HG02943 (cell line): Measurements from ENCODE around the gene TOB2.
"Not testable (repeated sequence)": the region's sequence is repeated elsewhere in the genome, so short reads cannot be mapped to it uniquely, and the experiment has no call there.

Experiments used
- ATAC-seq: cut with Tn5 transposase; IDR thresholded peaks from one replicate; pipeline ENCODE4 v1.9.1; 2021; ENCODE audit warnings: mild to moderate bottlenecking, low read depth, moderate library complexity; ENCODE audit not compliant: unreplicated experiment

Gene TOB2

DNA sequence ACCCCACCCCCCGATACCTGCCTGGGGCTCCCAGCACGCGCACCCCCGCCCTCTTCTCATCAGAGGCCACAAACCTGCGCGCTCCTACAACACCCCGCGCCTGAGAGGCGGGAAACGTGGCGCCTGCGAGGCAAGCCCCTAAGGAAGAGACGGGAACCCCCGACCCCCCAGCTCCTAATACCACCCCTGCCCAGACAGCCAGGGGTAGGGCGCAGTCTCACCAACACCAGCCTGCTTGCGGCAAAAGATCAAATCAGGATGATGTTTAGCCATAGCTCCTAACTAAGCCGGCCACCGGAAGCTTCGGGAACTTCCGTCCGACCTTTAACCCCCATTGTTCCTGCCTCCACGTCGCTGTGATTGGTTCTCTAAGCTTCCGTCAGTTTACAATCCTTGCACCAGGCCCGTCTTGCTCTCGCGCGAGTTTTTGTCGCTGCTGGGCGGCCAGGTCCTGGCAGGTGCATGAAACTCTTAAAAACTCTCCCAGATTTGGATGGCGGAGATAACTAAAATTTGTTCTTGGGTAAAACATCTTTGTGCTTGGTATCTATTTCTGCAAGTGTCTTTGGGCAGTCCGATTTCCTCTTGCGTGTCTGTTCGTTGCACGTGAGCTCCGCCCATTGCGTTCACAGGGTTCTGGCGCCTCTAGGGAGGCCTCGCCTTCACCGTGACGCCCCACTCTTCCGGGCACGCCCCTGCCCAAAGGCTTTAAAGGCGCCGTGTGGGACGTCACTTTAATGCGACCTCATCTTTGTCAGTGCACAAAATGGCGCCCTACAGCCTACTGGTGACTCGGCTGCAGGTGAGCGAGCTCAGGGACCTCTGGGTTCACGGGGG, 22.0 kb upstream of the TOB2 start, which contains the start of the genes ACO2 and PHF5A:
Gene ACO2, plus strand, starts transcription at position 737 of the 837 bp plus-strand sequence. Its CDS starts 30 bp downstream, at position 767.
Gene PHF5A, minus strand, starts transcription at position 312 of the 837 bp plus-strand sequence. Its CDS starts 39 bp downstream, at position 273.
- ATAC-seq: peak; percentile 82

- ATAC-seq: no peak
Observed at GRCh38 chr22:41461901-41462300, 15.3 kb upstream of the TOB2 start.

- not testable (repeated sequence) for ATAC-seq
Observed at GRCh38 chr22:41460071-41460470, 13.5 kb upstream of the TOB2 start.

GRCh38 chr22:41459431-41459830, 12.8 kb upstream of the TOB2 start:
- no peak for ATAC-seq

DNA sequence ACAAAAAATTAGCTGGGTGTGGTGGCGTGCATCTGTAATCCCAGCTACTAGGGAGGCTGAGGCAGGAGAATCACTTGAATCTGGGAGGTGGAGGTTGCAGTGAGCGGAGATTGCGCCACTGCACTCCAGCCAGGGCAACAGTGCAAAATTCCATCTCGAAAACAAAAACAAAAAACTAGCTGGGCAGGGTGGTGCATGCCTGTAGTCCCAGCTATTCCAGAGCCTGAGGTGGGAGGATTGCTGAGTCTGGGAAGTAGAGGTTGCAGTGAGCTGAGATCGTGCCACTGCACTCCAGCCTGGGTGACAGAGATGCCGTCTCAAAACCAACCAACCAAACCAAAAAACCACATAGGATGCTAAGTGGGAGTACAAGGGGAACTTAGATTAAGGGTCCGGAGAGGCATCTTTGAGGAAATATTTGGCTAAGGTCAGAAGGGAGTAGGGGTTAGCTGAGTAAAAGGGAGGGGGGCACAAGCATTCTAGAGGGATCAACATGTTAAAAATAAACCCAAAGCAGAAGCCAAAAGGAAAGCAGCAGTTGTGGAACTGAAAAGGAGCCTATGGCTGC, 11.6 kb upstream of the TOB2 start:
- no peak for ATAC-seq

GRCh38 chr22:41448189-41448808, 1.7 kb upstream of the TOB2 start:
- ATAC-seq: peak; percentile 53

GRCh38 chr22:41447435-41448188, 1.0 kb upstream of the TOB2 start:
- ATAC-seq: no peak

GRCh38 chr22:41446057-41446501, 522 bp downstream of the TOB2 start:
- ATAC-seq: no peak

DNA sequence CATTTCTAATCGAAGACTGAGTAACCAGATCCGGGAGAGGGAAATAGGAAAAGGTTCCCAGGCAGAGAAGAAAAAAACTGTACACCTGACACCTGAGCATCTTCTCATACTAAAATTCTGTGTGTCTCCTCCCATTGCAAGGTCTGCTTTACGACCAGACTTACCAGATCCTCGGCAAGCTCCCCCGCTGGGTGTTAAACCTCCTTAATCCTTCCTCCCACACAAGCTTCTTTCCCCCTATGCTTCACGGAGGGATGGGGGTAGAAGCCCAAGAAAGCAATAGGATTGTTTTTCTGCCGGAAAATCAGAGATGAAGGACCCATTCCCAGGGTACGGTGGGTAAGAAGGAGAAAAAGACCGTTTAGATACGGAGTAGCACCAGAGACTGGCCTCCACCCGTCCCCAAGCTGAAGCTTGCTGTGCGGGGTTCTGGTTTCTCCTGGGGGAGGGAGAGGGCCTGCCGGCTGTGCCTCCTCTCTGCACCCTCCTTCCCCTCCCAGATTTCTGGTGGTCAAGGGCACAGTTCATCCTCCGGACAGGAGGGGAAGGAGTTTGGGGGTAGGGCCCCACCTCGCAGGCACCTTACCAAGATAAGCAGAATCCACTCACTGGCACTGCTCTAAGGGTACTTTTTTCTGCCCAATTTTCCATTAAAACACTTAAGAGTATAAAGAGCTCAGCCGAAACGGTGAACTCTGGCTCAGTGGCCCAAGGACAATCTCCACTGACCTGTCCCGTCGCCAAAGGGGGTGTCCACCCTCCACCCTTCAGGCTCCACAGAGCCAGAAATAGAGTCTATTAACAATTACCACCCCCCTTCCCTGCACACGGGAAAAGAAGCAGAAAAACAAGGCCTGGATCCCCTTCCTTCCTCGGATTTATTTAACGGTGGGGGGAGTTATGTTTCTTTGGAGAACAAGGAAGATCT, 1.2 kb downstream of the TOB2 start:
- ATAC-seq: no peak

DNA sequence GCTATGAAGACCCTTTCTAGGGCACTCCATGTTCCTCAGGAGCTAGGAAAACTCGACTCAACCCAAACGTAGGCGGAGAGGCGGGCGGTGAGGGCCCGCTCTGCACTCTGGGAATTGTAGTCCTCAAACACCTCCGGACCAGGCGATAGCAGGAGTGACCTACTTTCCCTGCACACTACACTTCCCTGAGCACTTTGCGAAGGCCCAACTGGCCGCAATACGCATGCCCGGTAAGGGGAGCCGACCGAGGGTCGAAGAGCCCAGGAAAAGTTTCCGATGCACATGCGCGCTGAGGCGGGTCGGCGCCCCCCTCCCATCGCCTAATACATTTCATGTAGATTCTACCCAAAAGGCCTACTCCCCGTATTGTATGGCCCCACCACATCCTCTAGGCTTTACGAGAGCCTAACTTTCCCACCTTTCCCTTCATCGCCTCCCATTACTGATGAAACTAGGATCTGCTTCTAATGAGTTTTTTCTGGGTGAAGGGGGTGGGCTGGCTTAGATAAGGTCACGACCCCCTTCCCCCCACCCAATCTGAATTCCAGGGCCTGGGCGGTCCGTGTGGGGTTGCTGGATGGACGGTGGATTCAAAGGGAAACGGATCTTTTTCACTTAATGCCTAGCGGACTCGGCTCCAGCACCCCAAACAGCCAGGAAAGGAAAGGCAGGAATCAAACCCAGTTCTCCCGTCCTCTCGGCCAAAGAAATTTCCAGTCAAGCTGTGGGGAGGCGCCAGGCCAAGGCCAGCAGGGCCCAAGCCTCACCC, 2.1 kb downstream of the TOB2 start:
- ATAC-seq: peak; percentile 45

DNA sequence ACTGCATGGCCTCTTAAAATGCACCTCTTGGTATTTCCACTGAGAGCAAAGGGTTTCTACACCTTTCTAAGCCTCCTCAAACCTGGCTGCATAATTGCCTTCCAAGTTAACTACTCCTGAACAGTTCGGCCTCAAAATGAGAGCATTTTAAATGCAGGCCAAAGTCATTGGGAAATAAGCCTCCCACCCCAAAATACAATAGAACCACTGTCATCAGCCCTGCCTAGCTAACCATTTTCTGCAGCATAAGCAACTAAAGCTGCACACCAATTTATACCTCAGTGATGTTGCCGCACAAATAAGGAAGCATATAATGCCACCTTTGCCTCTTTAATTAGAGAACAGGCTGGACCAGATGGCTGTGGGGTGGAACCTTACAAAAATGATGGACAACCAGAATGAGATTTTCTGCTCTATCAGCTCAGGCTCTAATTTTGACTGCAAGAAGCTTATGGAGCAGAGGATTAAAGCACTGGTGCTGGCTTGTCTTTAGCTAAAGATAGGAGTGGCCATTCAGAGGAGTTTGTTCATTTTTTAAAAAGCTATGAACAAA, 4.3 kb downstream of the TOB2 start:
- ATAC-seq: no peak

DNA sequence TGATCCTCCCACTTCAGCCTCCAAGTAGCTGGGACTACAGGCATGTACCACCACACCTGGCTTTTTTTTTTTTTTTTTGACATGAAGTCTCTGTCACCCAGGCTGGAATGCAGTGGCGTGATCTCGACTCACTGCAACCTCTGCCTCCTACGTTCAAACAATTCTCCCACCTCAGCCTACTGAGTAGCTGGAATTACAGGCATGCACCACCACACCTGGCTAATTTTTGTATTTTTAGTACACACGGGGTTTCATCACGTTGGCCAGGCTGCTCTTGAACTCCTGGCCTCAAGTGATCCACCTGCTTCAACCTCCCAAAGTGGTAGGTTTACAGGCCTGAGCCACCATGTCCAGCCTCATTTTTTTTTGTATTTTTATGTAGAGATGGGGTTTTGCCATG, 6.1 kb downstream of the TOB2 start:
- ATAC-seq: not testable (repeated sequence)

- ATAC-seq: no peak
Observed at GRCh38 chr22:41437198-41437597, 9.4 kb downstream of the TOB2 start.

GRCh38 chr22:41436322-41437113, 10.1 kb downstream of the TOB2 start:
- no peak for ATAC-seq

GRCh38 chr22:41435560-41435959, 11.0 kb downstream of the TOB2 start:
- ATAC-seq: no peak

DNA sequence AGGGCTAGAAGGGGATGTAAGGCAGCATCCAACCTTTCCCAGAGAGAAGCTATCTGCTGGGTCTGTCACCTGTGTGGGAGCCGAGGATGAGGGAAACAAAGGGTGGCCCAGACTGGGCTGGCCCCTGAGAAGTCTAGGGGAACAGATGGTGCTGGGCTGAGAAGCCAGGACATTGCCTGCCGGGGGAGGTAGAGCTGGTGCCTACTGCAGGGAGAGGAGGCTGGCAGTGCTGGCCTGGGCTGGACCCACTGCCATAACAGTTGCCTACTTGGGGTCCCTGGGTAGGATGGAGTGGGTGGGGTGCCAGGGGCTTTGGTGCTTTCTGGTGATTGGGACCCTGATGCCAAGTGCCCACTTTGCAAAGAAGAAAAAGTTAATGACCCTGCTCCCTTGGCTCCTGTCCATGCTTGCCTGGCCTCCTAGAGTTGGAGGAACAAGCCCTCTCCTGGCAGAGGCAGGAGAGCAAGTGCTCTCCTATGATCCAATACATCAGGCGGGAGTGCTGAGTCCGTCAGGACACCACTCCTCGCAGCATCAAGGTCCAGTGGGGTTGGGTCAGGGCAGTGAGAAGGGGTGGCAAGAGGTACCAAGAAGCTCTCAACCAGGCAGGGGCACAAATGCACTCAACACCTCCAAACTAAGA, 12.1 kb downstream of the TOB2 start:
- ATAC-seq: not testable (repeated sequence)

- ATAC-seq: not testable (repeated sequence)
Observed at GRCh38 chr22:41433480-41433879, 13.1 kb downstream of the TOB2 start.
